ENCODE results near the gene STK39. TPM values are rescaled to one million over a fixed set of nuclear protein-coding genes. Genes with fewer than 3 reads are reported as not detected.
A peak's percentile ranks its signal among the peaks of the same experiment; 100 is the strongest.

The STK39 gene
- total and polyA plus RNA-seq, 9 of the 15 experiments (the other 6 are each of a cell fraction or from before 2014, with no cell fraction given) = 0.19 to 0.76 (median 0.51) TPM

GRCh38 chr2:167954495-167954894 is 292.9 kb downstream of the STK39 start:
- Histone ChIP-seq H3K36me3 (ENCODE audit: control insufficient read depth, insufficient read depth, low read length) (no peaks in the 10 kb centered on the region), H3K27me3 (ENCODE audit: control insufficient read depth in 2 of 2, insufficient read depth in 2 of 2, low read length in 2 of 2) (no peaks in the 10 kb centered on the region; a peak in 1 of 5 replicates), H3K9ac (ENCODE audit: insufficient read depth in 1 of 2, low read depth in 2 of 2, low read length in 2 of 2) (no peak overlapping the region), H3K9me1 (ENCODE audit: control insufficient read depth, insufficient read depth, low read length) (no peaks in the 10 kb centered on the region), H3K27ac (ENCODE audit: extremely low read depth, low read depth, low read length) (no peak overlapping the region), H3K79me2 (ENCODE audit: control insufficient read depth, insufficient read depth, low read length) (no peaks in the 10 kb centered on the region), H3K9me3 (replicated peaks; ENCODE audit: control insufficient read depth, insufficient read depth, low read depth, low read length) (no peaks in the 10 kb centered on the region), H3K4me1 (replicated peaks in 1 of 2; ENCODE audit: control insufficient read depth in 2 of 2, insufficient read depth in 2 of 2, low read length in 2 of 2) (peaks cover 0 to 12% of the 10 kb centered on the region in 2 experiments; a peak in 4 of 5 replicates), H3K4me2 (ENCODE audit: insufficient read depth, low read length) (no peak overlapping the region), H2AFZ (ENCODE audit: low read depth, low read length) (peak overlapping the region; percentile 12; the same call in 1 of the 2 replicates), H4K20me1 (replicated peaks; ENCODE audit: control insufficient read depth, insufficient read depth, low read length) (no peaks in the 10 kb centered on the region), H3K4me3 (no peak overlapping the region)
- ATAC-seq (no peak), DNase-seq (ENCODE audit: extremely low read depth in 1 of 4, low spot score in 3 of 4) (no peak), FAIRE-seq (no peak)
- intact Hi-C loops (cut with micrococcal nuclease) (no loop called here), in situ Hi-C loops (cut with MboI) (no loop called here)
- WGBS (ENCODE audit: insufficient coverage, low coverage, missing lambda C conversion rate) = 18% methylated on average over 2 of the region's 2 CpGs
- ChIA-PET POLR2A (interaction anchor here (2.3 to 6.8 kb wide), 2 partner anchors 12 to 14 kb away, joined by 11 to 66 read pairs; no protein-coding TSS in a partner anchor), CTCF (ENCODE audit: low intra/inter-chr PET ratio) (no interaction called here)
- no TSS peak for BruUV-seq (replicated peaks)
- TF ChIP-seq ZBTB1 (CRISPR knock-in tag; IDR thresholded peaks at IDR 0.05; ENCODE audit: borderline replicate concordance, low read depth) = no peak
- no peak for TF ChIP-seq DACH1 (IDR thresholded peaks at IDR 0.05; ENCODE audit: partially characterized antibody)
- no peak for TF ChIP-seq ZNF133 (CRISPR knock-in tag; IDR thresholded peaks at IDR 0.05)
- TF ChIP-seq SNAPC5 (CRISPR knock-in tag; IDR thresholded peaks at IDR 0.05) = no peak
- TF ChIP-seq SP2 (IDR thresholded peaks at IDR 0.05; ENCODE audit: extremely low read depth, low read depth, low read length, poor library complexity, severe bottlenecking) = no peak
- TF ChIP-seq RAD21 (CRISPR knock-in tag; conservative IDR thresholded peaks at IDR 0.05 in 1 of 2, IDR thresholded peaks at IDR 0.05 in 1 of 2) = no peak
- TF ChIP-seq CCNT2 (IDR thresholded peaks at IDR 0.05; ENCODE audit: borderline replicate concordance, extremely low read depth, insufficient read length, low read depth, low read length) = no peak
- no peak for TF ChIP-seq TFAP4 (CRISPR knock-in tag; IDR thresholded peaks at IDR 0.05; ENCODE audit: borderline replicate concordance)
- TF ChIP-seq, protein P1, sequence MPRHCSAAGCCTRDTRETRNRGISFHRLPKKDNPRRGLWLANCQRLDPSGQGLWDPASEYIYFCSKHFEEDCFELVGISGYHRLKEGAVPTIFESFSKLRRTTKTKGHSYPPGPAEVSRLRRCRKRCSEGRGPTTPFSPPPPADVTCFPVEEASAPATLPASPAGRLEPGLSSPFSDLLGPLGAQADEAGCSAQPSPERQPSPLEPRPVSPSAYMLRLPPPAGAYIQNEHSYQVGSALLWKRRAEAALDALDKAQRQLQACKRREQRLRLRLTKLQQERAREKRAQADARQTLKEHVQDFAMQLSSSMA (CRISPR knock-in tag; IDR thresholded peaks at IDR 0.05) = no peak
- TF ChIP-seq, protein P2, sequence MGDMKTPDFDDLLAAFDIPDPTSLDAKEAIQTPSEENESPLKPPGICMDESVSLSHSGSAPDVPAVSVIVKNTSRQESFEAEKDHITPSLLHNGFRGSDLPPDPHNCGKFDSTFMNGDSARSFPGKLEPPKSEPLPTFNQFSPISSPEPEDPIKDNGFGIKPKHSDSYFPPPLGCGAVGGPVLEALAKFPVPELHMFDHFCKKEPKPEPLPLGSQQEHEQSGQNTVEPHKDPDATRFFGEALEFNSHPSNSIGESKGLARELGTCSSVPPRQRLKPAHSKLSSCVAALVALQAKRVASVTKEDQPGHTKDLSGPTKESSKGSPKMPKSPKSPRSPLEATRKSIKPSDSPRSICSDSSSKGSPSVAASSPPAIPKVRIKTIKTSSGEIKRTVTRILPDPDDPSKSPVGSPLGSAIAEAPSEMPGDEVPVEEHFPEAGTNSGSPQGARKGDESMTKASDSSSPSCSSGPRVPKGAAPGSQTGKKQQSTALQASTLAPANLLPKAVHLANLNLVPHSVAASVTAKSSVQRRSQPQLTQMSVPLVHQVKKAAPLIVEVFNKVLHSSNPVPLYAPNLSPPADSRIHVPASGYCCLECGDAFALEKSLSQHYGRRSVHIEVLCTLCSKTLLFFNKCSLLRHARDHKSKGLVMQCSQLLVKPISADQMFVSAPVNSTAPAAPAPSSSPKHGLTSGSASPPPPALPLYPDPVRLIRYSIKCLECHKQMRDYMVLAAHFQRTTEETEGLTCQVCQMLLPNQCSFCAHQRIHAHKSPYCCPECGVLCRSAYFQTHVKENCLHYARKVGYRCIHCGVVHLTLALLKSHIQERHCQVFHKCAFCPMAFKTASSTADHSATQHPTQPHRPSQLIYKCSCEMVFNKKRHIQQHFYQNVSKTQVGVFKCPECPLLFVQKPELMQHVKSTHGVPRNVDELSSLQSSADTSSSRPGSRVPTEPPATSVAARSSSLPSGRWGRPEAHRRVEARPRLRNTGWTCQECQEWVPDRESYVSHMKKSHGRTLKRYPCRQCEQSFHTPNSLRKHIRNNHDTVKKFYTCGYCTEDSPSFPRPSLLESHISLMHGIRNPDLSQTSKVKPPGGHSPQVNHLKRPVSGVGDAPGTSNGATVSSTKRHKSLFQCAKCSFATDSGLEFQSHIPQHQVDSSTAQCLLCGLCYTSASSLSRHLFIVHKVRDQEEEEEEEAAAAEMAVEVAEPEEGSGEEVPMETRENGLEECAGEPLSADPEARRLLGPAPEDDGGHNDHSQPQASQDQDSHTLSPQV (IDR thresholded peaks at IDR 0.05) = no peak
- TF ChIP-seq CBX8 (IDR thresholded peaks at IDR 0.05; ENCODE audit: borderline replicate concordance, extremely low read depth, low read depth, low read length, poor library complexity, severe bottlenecking) = no peak
- no peak for TF ChIP-seq RBM39 (optimal IDR thresholded peaks at IDR 0.05; ENCODE audit: low read depth, low read length)
- no peak for TF ChIP-seq HCFC1 (IDR thresholded peaks at IDR 0.05; ENCODE audit: low read depth, low read length)
- TF ChIP-seq MEF2D (tag; conservative IDR thresholded peaks at IDR 0.05; ENCODE audit: low read depth) = no peak
- no peak for TF ChIP-seq LEF1 (IDR thresholded peaks at IDR 0.05)
- TF ChIP-seq PML (IDR thresholded peaks at IDR 0.05; ENCODE audit: low read length) = no peak
- no peak for TF ChIP-seq ZNF175 (CRISPR knock-in tag; IDR thresholded peaks at IDR 0.05; ENCODE audit: low read depth)

All from K562 (cell line).